HG03565 (cell line): ENCODE results near the gene PRDX2.
"Not testable (repeated sequence)": the region's sequence is repeated elsewhere in the genome, so short reads cannot be mapped to it uniquely, and the experiment has no call there.

Experiments
- ATAC-seq: cut with Tn5 transposase; IDR thresholded peaks from one replicate; pipeline ENCODE4 v1.9.1; 2021; ENCODE audit warnings: mild to moderate bottlenecking, moderate library complexity; ENCODE audit not compliant: unreplicated experiment

The PRDX2 gene

DNA sequence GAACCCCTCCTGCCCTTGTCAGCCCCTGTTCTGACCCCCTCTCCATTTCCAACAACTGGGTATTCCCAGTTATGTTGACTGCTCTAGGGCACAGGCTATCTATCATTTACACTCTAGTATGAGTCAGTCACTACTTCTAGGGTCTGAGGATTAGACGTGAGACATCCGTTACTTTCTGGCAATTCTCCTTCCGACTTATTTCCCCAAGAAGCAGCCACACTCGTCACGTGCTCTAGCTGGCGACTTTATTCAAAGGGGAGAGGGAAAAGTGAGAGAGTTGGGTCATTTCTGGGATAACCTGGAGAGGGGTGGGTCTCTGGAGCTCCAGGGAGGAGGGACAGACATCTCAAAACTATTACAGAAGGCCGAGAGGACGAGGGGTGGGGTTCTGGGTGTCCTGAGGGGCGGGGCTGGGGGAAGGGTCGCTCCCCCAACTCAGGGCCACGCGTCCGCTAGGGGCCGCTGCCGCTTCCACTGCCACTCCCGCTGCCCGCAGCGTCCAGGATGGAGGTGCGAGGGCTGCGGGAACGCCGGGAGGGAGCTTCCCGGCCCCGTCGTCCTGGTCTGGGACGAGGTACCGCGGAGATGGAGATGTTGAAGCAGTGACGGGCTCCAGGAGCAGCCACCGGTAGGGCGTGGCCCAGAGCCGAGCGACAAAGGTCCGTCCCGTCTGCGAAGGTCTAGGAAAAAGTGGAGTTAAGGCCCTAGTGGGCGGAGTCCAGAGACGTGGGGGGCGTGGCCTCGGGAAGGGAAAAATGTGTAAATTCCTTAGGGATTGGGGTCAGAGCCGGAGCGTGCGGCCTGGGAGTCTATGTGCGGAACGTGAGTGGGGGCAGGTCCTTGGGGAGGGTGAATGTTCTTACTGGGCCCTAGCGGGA, 23.9 kb upstream of the PRDX2 start:
- no peak for ATAC-seq

DNA sequence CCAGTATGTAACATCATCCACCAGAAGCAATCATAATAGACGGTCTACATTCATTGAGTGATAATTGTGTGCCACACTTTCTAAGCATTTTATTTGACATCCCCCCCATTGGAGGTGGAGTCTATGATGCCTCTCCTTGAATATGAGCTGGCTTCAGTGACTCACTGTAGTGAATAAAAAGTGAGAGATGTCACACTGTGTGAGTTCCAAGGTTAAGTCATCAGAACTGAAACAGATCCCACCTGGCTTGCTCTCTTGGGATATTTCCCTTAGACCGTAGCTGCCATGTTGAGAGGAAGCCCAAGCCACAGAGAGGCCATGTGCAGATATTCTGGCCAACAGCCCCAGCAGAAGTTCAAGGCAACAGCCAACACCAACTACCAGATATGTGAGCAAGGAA, 20.2 kb upstream of the PRDX2 start:
- no peak for ATAC-seq

GRCh38 chr19:12817810-12818209, 16.2 kb upstream of the PRDX2 start:
- not testable (repeated sequence) for ATAC-seq

- ATAC-seq, result not testable (repeated sequence)
These were observed 15.6 kb upstream of the PRDX2 start for GRCh38 chr19:12817188-12817587.

DNA sequence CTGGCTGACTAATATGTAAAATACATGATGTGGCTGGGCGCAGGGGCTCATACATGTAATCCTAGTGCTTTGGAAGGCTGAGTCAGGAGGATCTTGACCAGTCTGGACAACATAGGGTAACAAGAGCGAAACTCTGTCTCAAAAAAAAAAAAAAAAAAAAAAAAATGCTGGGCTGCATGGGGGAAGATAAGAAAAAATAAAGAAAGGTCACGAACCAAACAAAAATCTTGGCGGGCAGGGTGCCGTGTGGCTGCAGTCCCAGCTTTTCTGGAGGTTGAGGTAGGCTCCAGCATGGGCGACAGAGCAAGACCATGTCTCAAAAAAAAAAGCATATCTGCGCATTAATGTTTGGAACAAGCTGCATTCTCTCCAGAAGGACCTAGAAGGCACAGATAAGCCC, 13.5 kb upstream of the PRDX2 start:
- ATAC-seq, result no peak

DNA sequence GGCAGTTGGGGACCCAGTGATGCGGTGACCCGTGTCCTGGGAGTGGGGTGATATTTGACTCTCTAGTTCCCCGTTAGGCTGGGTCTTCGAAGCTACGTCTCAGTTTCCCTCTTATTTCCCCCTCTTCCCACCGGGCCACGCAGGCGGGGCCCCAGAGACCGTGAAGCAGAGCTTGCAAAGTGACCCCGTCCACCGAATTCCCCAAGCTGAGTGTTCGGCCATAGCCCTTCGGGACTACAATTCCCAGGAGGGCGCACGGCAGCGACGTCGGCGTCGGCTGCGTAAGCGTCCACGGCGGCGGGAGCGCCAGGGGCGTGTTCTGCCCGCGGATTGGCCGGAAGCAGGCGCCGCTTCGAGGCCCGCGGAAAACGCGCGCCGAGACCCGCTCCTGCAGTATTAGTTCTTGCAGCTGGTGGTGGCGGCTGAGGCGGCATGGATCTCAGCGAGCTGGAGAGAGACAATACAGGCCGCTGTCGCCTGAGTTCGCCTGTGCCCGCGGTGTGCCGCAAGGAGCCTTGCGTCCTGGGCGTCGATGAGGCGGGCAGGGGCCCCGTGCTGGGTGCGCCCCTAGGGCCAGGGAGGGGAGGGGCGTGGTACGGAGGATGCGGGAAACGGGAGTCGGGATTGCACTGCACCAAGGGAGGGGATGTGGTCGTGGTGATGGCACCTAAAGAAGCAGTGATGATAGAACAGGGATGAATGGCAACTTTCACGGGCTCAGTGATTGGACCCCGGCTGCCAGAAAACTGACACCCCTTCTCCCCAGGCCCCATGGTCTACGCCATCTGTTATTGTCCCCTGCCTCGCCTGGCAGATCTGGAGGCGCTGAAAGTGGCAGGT, 4.9 kb upstream of the PRDX2 start, which contains the start of gene RNASEH2A:
Gene RNASEH2A (plus strand): TSS at position 343 of the 840 bp plus-strand sequence. CDS start 90 bp downstream, at position 433.
- ATAC-seq, result no peak

DNA sequence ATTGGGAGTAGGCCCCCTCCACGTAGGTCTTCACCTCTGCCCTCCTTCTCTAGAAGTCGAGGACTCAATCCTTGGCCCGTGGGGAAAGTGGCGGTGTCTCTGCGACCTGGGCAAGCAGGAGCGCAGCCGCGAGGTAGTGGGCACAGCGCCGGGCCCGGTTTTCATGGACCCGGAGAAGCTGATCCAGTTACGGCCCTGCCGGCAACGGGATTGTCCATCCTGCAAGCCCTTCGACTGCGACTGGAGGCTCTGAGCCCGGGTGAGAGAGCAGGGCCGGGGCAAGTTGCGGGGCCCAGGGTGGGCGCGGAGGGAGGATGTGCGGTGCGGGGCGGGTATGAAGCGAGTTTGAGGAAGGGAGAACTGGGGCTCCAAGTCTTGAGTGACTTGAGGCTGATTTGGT, 2.5 kb upstream of the PRDX2 start:
- no peak for ATAC-seq

- ATAC-seq, result no peak
These were observed 887 bp upstream of the PRDX2 start for GRCh38 chr19:12802267-12803106.

DNA sequence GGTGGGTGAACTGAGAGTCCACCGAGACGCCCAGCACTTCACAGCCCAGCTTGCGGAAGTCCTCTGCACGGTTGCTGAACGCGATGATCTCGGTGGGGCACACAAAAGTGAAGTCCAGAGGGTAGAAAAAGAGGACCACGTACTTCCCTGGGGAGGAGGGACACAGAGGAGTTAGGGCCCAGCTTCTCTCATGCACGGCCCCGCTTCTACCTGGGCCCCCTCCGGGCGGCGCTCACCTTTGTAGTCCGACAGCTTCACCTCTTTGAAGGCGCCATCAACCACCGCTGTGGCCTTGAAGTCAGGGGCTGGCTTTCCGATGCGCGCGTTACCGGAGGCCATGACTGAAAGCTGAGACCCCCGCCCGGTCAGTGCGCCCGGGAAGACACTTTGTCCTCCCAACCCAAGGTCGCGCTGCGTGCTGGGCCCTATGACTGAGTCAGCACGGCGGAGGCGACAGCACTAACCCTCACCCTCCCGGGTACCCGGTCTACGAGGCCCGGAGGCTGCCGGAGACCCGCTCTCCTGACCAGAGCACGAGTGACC, 606 bp downstream of the PRDX2 start:
- no peak for ATAC-seq

- ATAC-seq, result no peak
These were observed 1.2 kb downstream of the PRDX2 start for GRCh38 chr19:12800466-12800770.

DNA sequence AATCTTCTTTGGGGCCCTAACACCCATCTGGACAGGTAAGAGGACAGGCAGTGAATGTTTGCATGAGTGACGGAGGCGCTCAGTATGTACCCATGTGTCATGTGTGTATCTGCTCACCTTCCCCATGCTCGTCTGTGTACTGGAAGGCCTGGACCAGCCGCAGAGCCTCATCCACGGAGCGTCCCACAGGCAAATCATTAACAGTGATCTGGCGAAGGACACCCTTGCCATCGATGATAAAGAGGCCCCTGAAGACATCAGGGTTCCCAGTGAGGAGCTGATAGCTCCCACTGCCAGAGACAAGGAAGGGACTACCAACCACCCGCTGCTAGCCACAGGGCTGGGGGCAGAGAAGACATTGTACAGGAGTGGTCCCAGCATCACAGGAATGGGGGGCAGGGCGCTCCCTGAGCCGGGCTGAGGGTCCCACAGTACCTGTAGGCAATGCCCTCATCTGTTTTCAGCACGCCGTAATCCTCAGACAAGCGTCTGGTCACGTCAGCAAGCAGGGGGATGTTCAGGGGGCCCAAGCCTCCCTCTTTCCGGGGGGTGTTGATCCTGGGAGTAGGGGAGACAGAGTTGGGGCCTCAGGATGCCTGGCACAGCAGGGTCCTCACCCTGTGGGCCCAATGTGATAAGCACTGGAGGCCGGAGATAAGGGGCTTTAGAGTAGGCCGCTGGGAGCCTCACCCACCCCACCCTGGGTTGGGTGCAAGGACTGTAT, 1.7 kb downstream of the PRDX2 start:
- ATAC-seq, result no peak

GRCh38 chr19:12797607-12798006, 4.0 kb downstream of the PRDX2 start:
- not testable (repeated sequence) for ATAC-seq

DNA sequence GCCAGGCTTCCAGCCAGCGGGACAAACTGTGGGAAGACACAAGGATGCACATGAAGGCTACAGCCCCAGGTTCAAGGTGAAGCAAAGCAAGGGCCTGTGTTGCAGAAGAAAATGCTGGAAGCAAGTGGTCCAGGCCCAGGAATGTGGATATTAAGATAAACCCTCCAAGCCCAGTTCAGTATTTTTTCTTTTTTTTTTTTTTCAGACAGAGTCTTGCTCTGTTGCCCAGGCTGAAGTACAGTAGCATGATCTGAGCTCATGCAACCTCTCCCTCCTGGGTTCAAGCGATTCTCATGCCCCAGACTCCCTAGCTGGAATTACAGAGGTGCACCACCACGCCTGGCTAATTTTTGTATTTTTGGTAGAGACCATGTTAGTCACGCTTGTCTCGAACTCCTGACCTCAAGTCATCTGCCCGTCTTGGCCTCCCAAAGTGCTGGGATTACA, 4.4 kb downstream of the PRDX2 start:
- no peak for ATAC-seq

DNA sequence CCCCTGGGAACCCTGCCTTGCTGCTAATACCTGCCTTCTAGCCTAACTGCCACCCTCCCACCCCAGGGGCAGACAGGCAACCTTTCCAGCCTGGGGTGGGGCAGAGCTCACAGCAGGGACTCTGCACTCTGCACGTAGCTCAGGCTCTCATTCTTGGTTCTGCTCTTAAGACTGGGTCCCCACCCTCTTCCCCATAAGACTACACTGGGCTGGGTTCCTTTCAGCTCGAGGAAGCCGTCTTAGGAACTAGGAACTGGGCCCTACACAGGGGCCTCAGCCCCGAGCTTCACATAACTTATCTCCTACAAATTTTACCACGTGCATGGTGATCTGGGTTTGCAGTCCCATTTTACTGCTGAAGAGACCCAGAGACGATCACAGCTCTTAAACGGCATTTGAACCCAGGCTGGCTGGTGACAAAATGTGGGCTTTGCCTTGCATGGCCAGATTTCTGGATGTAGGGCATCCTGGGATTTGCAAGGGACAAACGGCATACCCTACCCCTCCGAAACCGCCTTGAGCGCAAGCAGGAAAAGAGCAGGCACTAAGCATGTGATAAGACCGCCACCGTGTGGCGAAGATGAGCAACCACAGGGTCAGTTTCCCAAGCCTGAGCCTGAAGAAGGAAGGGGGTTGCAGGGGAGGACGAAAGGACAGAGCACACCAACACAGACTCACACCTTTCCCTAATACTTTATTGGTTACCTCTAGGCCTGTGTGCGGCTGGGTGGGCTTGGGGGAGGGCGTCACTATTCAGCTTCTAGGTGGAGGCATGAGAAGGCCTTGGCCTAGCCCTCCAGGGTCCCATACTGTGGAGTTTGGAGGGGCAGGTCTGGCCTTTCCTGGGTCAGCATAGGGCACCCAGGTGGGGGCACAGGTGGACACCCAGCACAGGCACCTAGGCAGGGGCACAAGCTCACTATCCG, 5.2 kb downstream of the PRDX2 start:
- no peak for ATAC-seq

GRCh38 chr19:12794971-12795381, 6.6 kb downstream of the PRDX2 start:
- no peak for ATAC-seq

DNA sequence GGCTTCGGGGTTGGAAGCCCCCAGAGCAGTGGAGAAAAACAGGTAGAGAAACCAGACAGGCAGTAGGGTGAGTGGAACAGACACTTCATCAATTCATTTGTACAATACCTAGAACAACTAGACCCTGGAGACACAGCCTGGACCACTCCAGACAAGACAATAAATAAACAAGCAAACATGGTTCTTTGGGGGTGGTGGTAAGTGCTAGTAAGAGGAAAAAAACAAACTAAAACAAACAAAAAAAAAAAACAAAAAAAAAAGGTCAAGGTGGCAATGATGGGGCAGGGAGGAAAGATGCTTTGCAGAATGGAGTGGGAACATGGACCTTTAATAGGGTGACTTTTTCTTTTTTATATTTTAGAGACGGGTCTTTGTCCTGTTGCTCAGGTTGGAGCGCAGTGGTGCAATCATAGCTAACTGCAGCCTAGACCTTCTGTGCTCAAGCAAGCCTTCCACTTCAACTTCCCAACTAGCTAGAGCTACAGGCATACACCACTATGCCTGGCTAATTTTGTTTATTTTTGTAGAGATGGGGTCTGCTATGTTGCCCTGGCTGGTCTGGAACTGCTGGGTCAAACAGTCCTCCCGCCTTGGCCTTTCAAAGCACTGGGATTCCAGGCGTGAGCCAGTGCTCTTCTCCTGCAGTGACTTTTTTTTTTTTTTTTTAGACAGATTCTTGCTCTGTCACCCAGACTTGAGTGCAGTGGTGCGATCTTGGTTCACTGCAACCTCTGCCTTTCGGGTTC, 7.2 kb downstream of the PRDX2 start:
- ATAC-seq, result no peak

DNA sequence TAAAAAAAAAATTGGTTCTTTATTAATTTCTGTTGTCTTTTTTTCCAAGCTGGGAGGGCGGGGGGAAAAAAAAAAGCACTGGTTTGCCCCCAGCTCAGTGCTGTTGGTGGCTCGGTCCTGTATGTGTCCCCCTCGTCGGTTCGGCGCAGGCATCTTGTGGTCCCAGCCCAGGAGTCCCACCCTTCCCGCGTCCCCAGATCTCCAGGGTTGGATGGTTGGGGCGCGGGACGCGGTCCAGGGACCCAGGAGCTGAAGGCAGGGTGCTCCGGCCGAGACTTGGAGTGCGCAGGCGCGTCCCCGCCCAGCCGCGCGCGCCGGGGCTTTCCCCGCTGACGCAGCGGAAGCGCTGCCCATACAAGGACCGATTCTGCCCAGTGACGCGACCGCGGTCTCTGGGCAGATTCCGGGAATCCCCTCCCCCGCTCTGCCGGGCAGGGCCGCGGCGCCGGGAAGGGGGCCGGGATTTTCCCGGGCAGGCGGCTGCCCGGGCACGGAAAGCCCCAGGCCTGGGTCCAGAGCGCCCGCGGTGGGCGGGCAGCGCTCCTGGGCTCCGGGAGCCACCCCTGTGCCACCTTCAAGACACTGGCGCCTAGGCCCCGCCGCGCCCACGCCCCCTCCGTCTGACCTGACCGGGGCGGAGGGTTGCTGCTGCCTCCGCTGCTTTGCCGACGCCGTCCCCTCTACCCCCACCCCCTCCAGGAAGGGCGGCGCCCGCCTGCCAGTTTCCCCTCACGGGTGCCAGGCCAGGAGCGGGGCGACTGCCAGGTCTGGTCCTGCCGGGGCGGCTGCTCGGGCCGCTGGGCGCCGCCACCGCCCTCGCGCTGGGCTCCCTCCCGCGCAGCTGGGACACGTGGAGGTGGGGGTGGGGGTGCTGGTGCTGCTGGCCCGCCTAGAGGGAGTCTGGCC, 8.1 kb downstream of the PRDX2 start:
- peak; percentile 37 for ATAC-seq
